Hematopoietic multipotent progenitor cell treated with erythropoietin and hydrocortisone succinate and interleukin-3 and kit ligand, for 15 days (in vitro differentiated cells): ENCODE data around the gene APOL4.
"Not testable (repeated sequence)": the region's sequence is repeated elsewhere in the genome, so short reads cannot be mapped to it uniquely, and the experiment has no call there.

ENCODE experiments used
- DNase-seq: peaks from one replicate; pipeline ENCODE4 v3.0.0-alpha.2; 2015; ENCODE audit warnings: low spot score

The APOL4 gene

DNA sequence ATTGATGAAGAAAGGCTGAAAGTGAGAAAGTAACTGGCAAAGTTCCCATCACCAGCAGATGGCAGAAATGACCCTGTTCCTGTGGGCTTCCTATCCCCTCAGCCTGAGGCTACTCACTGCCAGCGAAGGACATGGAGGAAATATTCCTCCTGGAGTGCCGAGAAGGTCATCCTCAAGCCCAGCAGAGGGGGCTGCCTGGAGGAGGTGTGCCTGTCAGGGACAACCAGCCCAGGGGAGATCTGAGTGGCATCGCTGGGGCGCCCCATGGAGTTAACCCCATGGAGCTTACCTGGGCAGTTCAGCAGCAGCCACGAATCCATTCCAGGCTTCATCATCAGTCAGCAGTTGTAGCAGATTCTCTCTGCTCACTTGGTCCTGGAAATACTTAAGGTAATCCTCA is 29.4 kb upstream of the APOL4 start:
- DNase-seq: not testable (repeated sequence)

DNA sequence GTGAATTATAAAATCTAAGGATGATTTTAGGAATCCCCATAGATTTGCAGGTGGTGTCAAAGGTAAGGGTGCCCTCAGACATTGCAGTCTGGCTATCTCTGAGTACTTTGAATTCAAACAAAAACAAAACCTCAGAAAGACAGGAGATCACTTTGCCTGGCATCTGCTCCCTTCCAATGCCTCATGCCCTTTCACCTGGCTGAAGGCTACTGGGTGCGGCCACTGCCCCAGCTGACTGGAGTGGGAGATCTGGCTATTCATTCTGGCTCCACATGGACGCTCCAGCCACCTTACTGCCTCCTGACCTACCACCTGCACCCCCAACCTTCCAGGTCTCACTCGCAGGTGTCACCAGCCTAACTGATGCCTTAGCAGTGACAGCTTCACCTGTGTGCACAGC is 28.0 kb upstream of the APOL4 start:
- DNase-seq: not testable (repeated sequence)

- DNase-seq: no peak
These were observed 27.3 kb upstream of the APOL4 start for GRCh38 chr22:36228944-36229343.

GRCh38 chr22:36228369-36228768 is 26.8 kb upstream of the APOL4 start:
- DNase-seq: not testable (repeated sequence)

DNA sequence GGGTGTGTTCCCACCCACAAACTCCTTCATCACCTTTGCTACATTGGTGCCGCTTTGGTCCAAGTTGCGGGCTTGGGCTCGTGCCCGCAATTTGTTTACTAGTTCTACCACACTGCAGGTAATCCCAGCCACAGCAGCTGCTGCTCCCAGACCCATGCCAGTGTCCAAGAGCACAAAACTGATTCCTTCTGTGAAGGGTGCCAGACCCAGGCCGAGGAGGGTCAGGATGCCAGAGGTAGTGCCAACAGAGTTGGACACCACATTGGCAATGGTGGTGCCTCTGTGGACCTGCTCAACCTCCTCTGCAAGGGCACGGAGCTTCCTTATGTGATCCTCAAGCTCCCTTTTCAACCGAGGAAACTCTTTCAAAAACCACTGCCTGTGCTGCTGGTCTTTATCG is 26.2 kb upstream of the APOL4 start:
- DNase-seq: no peak

DNA sequence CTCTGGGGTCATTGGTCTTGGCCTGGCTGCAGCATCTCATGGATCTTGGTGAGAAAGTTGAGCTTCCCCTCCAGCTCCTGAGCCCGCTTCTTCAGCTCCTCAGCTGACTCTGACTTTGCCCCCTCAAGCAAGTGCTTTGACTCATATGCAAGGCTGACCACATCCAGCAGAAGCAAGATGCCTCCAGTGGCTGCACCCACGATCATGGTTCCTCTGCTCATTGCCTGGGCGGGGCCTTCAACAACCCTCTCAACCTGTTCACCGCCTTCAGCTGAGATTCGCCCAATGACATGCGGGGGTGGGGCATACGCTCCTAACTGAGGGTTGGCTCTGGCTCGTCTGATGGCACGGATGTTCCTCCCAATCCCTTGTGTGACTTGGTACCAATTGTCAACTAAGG is 25.8 kb upstream of the APOL4 start:
- no peak for DNase-seq

DNA sequence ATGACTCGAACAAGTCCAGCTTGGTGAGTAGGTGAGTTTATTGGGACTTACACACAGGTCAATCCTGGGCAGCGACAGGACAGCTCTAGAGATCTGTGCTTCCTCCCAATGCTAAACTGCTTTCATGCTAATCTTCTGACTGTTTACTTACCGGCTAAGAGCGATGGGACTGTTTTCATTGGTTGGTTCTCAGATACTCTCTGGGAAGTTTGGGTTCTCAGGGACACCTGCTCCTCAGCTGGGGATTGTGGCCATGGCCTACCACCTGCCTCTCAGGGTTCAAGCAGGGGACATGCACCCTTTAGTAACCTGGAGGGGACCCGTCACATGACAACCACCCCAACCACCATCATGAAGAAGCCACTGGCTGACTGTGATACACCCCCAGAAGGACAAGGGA is 24.6 kb upstream of the APOL4 start:
- no peak for DNase-seq

DNA sequence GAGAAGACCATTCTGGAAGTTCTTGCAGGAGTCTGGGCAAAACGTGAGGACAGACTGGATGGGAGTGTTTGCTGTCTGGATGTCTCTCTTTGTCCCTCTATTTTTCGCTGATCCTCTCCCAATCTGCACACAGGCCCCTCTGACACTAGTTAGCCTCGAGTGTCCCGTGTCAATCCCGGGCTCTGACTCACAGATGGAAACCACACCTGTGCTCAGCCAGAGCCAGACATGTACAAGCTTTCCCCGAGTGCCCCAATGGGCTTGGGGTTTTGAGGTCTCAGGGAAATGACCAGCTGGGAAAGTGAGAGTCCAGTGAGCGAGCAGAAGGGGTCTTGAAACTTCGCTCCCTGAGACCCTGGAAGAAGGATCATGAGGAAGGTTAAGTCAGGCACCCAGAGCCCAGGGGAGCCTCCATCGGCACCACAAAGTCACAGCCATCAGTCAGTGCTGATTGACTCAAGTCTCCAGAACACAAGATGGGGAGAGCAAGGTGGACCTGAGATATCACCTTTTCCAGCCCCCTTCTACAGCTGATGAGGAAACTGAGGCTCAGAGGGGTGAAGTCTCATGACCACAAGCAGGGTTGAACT is 23.8 kb upstream of the APOL4 start:
- no peak for DNase-seq

GRCh38 chr22:36224245-36224644 is 22.6 kb upstream of the APOL4 start:
- no peak for DNase-seq

DNA sequence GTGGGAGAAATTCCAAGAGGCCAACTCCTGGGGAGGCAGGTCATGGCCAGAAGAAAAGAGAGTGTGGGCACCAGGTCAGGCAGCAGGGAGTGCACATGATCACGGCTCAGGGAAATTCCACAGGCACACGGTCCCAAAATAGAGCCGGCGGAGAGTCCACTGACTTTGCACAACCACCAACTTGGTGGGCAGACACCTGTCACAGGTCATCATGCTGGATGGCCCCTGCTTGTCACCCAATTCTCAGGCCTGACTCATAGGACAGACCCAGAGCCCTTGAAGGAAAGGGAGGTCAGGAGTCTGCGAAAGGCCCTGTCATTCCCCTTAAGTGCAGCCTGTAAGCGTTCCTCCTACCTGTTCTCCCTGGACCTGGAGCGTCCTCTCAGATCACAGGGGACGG is 21.9 kb upstream of the APOL4 start:
- no peak for DNase-seq

- DNase-seq: no peak
These were observed 21.4 kb upstream of the APOL4 start for GRCh38 chr22:36222887-36223450.

DNA sequence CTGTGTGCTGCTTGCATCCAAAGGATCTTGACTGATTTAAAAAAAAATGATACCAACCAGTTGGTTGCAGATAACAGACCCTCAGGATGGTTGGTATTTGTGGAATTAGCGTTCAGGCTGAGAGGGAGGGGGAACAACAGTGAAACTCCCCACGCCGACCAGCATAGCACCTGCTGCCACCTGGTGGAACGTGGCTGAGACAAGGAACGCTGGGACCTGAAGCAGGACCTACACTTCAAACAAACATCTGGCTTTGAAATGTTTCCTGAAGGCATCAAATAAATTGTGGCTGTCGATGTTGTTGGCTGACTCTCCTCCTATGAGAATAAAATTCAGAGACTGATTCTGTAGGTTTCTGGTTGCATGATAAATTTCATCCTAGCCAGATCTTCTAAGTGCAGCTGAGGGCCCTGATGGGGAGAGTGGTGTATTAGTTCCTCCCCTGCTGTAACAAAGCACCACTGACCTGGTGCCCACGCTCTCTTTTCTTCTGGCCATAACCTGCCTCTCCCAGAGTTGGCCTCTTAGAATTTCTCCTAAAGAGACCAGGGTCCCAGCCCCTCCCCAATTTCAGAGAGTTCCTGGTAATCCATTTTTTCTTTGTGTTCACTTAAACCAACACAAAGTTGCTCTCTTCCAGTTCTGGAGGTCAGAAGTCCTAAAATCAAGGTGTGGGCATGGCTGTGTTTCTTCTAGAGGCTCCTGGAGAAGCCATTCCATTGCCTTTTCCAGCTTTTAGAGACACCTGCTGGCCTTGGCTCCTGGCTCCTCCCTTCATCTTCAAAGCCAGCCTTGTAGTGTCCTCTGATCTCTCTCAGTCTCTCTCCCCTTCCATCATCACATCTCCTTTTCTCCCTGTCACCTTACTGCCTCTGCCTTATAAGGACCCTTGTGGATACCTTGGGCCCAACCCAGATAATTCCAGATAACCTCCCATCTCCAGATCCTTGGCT is 20.5 kb upstream of the APOL4 start:
- peak; percentile 66 for DNase-seq

DNA sequence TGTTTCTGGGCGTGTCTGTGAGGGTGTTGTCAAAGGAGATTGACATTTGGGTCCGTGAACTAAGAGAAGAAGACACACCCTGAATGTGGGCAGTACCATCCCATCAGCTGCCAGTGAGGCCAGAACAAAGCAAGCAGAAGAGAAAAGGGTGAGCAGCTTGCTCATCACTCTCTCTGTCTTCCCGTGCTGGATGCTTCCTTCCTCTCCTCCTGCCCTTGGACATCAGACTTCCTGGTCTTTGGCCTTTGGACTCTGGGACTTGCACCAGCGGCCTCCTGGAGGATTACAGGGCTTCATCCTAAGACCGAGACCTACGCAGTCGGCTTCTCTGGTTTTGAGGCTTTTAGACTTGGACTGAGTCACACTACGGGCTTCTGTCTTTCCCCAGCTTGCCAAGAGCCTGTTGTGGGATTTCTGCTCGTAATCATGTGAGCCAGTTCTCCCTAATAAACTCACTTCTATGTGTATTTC is 18.9 kb upstream of the APOL4 start:
- DNase-seq: peak; percentile 69

GRCh38 chr22:36218648-36219193 is 17.1 kb upstream of the APOL4 start:
- no peak for DNase-seq

DNA sequence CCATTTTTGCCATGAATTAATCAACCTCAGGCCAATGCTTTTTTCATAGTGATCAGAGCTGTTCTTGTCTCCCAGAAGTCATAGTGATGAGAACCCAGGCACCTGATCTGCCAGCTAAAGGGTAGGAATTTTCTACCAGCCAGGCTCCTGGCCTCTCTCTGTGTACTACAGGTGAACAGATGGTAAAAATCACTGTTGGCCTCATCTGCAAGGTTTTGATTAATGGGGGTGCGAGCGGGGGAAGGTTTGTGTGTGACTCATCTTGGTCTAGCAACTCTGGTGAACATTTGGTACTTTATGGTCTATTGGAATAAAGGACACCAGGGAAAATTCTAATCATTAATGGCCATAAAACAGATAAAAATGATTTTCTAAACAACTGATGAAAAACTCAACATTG is 14.4 kb upstream of the APOL4 start:
- DNase-seq: no peak

- DNase-seq: no peak
These were observed 12.0 kb upstream of the APOL4 start for GRCh38 chr22:36213586-36213985.

DNA sequence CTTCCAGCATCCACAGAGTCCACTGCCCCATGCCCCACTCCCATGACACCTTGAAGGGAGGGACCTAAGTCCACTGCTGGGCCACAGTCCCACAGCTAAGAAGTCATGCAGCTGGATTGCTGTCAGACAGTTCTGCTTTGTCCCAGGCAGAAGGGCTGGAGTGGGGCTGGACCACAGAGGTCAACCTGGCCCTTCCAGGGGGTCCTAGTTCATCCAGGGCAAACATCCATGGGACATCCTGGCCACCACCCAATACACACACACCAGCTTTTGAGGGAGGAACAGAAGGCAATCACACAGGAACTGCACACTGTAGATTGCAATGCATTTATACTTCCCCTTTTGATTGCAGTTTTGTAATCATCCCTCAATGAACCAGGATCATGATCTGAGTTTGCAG is 11.3 kb upstream of the APOL4 start:
- no peak for DNase-seq

DNA sequence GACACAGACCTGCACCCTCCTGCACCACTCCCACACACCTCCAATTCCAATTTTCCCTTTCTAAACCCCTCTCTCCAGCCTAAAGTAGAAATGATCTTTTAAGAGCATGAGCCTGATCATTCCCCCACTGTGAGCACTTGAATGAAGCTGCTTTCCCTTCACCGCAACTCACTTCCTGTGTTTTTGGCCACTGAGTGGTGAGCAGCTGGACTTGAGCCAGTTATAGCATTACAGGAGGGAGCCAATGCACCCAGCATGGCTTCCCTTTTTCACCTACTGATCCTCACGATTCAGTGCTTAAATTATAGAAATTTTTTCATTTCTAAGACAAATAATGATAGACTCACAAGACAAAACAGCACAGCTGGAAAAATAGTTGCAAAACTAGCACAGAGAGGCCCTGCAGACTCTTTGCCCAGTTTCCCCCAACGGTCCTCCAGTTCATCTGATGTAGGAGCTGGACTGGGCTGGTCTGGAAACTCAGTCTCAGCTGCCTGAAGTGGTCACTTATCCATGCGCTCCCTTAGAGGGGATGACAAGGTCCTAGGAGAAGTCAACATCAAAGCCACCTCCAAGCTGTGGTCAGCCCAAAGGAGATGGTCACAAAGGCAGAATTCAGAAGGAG is 9.7 kb upstream of the APOL4 start:
- DNase-seq: no peak

- DNase-seq: no peak
These were observed 8.6 kb upstream of the APOL4 start for GRCh38 chr22:36210224-36210623.

GRCh38 chr22:36209488-36209908 is 7.9 kb upstream of the APOL4 start:
- DNase-seq: not testable (repeated sequence)

DNA sequence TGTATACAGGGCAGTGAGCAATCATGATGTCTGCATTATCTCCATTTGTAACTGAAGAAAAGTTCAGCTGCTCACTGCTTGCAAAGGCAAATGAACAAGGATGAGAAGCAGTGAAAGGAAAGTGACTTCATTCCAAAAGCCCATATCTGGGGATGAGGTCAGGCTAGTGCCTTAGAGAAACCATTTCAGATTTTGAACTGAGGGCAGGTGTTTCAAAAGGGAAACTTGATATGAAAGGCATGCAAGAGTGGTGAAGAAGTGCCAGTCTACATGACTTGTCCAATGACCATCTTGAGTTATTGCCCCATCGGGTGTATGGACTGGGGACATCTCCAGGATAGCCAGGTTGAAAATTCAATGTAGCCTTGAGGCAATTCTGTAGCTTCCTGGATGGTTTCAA is 7.3 kb upstream of the APOL4 start:
- no peak for DNase-seq

- DNase-seq: no peak
These were observed 6.7 kb upstream of the APOL4 start for GRCh38 chr22:36208162-36208765.
